NCI-H2107 treated with DMSO at 0.1 percent for 48 hours (cell line): ENCODE results near the gene PDE4B.

Experiments used
- DNase-seq: peaks from one replicate; lab custom pipeline; 2025; ENCODE audit not compliant: unreplicated experiment; lab: John Stamatoyannopoulos, UW

Gene PDE4B

GRCh38 chr1:66351478-66351877 is 558.8 kb downstream of the PDE4B start:
- DNase-seq: no peak

DNA sequence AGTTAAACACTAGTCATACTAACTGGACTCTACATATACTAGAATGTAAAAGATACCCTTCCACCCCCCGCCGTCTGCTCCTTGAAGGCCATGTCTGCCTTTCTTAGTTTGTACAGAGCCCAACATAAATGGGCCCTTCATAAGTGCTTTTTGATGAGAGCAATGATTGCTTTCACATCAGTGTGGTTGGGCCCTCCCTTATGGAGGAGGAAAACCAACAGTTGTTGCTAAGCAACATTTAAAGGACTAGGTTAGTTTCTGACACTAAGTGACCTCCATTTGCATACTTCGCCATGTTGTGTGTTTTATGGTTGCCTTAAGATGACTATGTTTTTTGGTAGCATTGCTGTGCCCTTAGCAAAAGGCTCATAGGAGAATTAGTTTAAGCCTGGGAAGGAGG is 559.2 kb downstream of the PDE4B start:
- no peak for DNase-seq

GRCh38 chr1:66352792-66353191 is 560.1 kb downstream of the PDE4B start:
- DNase-seq: no peak

DNA sequence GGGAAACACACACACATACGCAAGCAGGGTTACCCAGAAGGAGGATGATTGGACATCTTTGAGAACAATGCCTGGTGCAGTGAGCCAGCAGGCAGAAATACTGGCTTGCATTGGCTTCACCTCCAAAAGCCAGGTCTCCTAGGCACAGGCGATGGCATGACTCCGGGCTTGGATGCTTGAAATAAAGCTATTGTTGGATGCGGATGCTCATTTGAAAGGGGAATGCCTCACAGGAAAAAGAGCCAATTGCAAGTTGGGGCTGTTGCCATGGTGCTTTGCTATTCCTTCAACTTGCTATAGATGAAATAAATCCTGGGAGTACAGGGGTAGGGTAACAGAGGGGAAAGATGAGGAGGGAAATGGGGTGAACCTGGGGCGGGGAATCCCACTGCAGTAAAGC is 560.6 kb downstream of the PDE4B start:
- DNase-seq: no peak

DNA sequence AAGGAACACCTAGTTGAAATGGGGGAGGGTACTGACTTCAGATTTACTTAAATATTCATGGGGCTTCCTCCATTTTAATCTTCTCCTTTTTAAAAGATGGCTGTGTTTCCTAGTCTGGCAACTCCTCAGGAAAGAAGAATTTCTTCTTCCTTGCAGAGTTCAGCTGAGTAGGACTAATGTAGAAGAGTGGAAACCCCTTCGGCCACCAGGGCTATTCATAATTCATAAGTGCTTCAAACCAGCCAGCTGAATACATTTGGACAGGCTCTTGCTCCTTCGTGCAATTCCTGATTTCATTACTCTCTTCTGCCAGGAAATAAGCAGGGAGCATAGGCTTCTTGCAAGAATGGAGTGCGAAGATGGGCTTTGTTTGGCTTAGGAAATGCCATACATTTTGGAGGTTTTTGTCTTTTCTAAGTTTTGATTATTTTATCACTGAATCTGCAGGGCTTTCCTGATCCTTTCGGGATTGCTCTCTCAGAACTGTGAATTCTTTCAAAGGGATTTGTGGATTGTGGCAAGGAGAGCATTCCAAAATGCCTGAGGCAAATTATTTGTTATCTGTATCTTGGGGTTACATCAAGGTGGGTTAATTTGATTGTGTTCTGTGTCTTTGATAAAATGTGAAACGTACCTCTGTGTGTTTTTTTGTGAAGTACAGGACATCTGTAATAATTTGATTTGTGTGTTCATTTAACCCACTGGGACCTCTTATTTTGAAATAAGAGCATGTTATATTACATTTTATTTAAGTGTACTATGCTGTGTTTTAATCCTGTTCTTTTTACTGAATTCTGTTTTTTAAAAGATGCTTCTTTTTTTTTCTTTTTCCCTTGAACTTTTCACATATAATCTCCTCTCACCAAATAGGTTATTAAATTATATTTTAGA is 561.9 kb downstream of the PDE4B start:
- DNase-seq: no peak

- no peak for DNase-seq
These were observed 563.1 kb downstream of the PDE4B start for GRCh38 chr1:66355756-66356155.

- DNase-seq: no peak
These were observed 563.9 kb downstream of the PDE4B start for GRCh38 chr1:66356605-66357004.

DNA sequence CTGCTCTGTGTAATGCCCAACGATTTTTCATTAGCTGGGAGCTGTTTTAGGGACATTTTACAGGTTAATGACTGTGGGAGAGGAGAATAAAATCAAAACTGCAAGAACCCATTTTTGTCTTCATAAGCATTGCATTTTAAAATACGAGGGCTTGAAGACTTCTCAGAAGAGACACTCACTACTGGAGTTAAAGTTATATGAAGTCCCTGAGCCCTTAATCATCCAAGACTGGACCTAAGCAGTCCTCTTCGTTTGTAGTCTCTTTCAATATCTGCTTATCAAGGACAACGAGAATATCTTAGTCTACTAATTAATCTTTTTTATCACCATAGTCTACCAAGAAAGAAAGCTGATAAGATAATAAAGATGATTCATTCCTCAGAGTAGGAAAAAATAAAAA is 564.3 kb downstream of the PDE4B start:
- no peak for DNase-seq

GRCh38 chr1:66357478-66358197 is 564.9 kb downstream of the PDE4B start:
- DNase-seq: no peak

GRCh38 chr1:66359269-66359668 is 566.6 kb downstream of the PDE4B start:
- DNase-seq: no peak

GRCh38 chr1:66359815-66360214 is 567.1 kb downstream of the PDE4B start:
- no peak for DNase-seq

DNA sequence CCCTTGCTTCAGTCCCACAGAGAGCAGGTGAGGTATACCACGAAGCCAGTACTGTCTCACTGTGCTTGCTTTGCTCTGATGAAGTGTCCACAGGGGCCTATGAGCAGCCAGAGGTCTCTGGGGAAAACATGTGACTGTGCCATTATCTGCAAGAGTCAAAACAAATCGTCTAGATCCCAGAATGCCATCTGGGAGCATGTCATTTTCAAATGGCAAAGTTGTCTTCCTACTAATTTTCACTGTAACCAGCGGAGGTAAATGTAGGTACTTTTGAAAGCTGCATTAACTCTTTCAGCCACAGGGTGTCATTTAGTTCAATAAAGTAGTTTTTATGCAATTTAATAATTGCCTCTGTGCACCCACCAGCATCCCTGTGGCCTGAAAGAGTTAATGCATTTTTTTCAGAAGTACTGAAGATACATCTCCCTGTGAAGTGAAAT is 567.6 kb downstream of the PDE4B start:
- peak; percentile 86 for DNase-seq

GRCh38 chr1:66364578-66365391 is 572.1 kb downstream of the PDE4B start:
- no peak for DNase-seq

DNA sequence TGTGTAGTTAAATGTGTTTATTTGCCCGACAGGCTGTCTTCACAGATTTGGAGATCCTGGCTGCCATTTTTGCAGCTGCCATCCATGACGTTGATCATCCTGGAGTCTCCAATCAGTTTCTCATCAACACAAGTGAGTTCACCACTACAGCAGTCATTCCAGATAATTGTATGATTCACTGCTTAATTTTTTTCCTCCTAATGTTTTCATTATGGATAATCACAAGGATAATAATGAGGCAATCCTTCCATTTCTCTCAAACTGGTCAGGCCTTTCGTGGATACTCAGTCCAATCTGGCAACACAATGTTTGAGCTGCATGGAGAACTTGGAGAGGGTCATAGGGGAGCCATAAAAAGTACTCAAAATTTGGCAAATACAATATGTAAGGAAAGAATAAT is 572.9 kb downstream of the PDE4B start:
- DNase-seq: no peak

DNA sequence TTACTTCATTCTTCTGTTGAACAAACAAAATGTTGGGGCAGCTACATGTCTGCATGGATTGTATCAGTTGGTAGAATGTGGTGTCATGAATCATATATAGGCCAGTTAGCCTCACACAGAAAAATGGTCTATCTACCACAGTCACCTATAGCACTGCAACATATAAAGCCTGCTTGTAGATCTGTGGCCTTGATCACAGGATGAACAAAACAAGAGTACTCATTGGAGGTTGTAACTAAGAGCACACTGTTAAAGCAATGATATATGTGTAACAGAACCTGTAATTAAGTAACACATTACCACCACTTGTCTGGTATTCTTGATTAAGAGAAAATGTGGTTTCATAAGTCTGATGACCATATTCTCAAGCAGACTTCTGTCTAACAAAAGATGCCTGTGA is 573.9 kb downstream of the PDE4B start:
- no peak for DNase-seq

DNA sequence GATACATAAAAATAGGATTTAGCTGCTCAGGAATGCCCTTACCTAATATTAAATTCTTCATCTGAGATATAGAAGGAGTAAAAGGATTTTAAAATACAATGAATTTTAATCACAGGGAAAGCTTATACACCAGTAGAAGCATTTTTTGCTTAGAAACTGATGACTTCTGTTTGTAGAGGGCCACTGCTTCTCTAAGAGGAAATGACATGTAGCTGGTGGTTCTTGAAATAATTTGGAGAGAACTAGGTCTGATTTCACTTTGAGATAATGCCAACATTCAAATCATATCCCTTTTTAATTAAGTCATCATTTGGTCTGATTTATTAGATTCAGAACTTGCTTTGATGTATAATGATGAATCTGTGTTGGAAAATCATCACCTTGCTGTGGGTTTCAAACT is 574.7 kb downstream of the PDE4B start:
- DNase-seq: no peak

DNA sequence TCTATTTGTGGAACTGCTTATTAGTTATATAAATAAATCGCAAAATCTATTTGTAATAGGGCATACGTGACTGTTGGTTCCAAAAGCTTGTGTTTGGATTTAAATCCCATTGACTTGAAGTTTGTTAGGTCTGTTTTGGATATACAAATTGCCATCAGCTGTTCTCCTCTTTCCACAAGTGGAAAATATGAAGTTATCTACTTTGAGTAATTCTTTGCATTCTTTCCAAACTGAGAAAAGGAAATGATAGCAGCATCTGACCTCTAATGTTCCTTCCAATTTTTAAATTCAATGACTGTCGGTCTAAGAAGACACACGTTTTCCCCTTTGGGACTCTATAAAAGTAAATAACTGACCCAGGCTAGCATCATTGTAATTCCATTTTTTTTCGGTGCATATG is 575.6 kb downstream of the PDE4B start:
- no peak for DNase-seq

DNA sequence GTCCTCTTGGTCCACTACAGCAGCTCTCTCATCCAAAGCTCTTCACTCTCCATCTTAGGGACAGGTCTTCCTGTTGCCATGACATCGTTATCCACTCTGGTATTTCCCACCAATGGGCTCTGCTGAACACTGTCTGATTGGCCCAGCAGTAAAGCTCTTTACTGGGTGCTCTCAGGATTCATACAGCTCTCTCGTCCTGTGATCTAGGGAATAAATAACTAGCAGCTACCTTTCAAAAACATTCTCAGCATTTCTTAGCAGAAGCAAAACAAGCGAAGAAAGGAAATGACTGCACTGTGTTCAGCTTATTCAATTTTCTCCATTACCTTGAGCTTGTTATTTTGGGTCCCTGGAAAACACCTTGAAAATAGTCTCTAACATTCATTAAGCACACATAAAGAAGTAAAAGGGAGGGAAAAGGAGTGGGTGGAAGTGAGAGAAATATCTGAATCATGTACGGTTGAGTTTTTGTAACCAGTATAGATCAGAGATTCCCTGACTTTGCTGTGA is 577.8 kb downstream of the PDE4B start:
- DNase-seq: no peak

DNA sequence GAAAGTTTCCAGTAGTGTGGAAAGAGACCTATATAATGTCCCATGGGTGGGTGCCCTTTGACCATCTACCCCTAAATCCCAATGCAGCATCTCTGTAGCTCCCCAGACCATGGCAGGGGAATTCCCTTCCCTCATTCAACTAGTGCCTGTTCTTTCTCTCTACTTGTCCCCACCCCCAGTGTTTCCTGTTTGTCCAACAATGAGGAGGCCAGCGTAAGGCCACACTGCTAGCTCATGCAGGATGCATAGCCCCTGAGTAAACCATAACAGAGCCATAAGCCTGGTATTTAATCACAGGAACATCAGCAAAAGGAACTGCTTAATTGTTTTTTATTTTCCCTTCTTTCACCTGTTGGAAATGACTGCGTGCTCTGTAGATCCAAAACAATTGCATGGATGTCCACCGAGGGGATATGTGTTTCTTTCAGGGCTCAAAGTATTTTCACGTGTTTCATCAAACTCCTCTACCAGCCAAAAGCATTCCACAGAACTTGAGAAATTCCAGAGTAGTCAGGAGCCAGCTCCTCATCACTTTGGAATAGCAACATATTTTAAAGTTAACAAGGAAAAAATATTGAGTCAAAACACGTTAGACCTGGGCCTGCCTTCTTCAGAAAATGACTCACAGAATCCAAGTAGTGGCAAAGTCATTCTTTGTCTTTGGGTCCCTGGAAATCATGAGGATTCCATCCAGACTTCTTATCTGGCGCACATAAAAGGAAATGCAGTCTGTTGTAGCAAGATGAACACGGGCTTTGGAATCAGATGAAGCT is 578.7 kb downstream of the PDE4B start:
- no peak for DNase-seq

DNA sequence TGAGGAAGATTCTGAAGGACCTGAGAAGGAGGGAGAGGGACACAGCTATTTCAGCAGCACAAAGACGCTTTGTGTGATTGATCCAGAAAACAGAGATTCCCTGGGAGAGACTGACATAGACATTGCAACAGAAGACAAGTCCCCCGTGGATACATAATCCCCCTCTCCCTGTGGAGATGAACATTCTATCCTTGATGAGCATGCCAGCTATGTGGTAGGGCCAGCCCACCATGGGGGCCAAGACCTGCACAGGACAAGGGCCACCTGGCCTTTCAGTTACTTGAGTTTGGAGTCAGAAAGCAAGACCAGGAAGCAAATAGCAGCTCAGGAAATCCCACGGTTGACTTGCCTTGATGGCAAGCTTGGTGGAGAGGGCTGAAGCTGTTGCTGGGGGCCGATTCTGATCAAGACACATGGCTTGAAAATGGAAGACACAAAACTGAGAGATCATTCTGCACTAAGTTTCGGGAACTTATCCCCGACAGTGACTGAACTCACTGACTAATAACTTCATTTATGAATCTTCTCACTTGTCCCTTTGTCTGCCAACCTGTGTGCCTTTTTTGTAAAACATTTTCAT is 579.9 kb downstream of the PDE4B start:
- DNase-seq: no peak
